HG02763 (cell line): ENCODE results near the gene ATP5F1D.

Source experiments
- ATAC-seq: cut with Tn5 transposase; IDR thresholded peaks from one replicate; pipeline ENCODE4 v1.9.1; 2021; ENCODE audit warnings: mild to moderate bottlenecking, moderate library complexity; ENCODE audit not compliant: unreplicated experiment

Gene ATP5F1D

DNA sequence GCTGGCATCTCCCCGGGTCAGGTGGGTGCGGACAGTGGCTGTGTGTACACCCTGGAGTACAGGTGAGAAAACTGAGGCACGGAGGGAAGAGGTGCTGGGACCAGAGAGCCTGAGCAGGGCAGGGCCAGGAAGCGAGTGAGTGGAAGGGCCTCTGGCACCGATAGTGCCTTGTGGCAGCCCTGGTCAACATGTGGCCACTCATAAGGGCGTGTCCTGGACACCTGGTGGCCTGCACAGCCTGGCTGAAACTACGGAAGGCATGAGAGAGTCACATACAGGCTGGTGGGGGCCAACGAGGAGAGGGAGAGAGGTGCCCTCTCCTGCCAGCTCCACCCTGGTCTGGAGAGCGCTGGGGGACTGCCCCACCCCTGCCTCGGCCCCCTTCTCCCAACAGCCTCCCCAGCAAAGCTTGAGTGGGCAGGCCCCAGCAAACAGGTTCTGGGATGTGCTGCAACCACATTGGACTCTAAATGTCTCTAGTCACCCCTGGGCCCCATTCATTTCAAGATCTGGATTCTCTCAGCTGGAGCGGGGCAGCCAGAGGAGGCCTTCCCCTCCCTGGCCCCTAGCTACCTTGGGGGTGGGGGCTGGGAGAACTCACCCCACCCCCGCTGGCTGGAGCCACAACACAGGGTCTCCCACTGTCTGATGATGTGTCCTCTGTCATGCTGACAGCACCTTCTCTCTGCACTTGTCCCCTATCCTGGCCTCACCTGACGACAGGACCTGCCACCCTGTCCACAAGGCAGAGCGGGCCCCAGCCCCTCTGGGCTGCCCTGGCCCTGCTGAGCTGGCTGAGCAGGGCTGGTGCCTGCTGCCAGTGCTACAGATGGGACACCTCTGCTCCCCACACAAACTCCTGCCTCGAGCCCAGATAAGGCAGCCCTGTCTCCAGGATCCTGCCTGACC is 9.6 kb upstream of the ATP5F1D start:
- no peak for ATAC-seq

DNA sequence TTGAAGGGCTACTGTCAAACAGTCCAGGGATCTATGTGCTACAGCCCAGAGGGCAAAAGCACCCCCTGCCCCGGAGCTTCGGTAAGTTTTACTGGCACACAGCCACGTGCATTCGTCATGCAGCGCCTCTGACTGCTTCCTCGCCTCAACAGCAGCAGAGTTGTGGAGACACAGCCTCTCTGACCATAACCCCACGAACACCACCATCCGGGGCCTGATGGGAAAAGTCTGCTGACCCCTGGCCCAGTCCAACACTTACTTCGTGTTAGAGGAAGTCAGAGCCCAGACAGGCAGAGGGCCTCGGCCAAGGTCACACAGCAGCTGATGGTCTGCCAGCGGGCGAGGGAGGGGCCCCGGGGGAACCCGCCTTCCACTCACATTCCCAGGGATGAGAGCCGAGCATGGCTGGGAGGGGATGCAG is 8.9 kb upstream of the ATP5F1D start:
- ATAC-seq = no peak

DNA sequence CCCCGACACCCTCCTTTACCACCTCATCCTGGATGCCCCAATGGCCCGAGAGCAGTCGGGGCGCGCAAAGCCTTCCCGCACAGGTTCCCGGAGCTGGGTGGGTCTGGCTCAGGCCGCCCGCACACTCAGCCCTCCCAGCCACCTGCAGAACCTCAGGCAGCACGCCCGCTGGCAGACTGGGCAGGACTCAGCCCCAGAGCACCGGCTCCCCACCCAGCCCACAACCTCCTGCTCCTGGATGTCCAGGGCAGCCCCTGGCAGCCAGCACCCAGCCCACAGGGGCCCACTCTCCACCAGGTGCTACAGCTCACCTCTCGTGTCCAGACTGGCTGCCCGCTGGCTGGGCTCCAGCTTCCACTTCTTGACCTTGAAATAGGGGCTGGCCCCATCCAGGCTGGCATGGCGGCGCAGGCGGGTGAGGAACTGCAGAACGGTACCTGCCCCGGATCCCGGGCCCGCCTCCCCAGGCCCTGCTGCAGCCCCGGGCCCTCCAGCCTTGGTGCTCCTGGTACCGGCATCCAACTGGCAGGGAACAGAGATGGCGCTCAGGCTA is 8.4 kb upstream of the ATP5F1D start:
- ATAC-seq = no peak

DNA sequence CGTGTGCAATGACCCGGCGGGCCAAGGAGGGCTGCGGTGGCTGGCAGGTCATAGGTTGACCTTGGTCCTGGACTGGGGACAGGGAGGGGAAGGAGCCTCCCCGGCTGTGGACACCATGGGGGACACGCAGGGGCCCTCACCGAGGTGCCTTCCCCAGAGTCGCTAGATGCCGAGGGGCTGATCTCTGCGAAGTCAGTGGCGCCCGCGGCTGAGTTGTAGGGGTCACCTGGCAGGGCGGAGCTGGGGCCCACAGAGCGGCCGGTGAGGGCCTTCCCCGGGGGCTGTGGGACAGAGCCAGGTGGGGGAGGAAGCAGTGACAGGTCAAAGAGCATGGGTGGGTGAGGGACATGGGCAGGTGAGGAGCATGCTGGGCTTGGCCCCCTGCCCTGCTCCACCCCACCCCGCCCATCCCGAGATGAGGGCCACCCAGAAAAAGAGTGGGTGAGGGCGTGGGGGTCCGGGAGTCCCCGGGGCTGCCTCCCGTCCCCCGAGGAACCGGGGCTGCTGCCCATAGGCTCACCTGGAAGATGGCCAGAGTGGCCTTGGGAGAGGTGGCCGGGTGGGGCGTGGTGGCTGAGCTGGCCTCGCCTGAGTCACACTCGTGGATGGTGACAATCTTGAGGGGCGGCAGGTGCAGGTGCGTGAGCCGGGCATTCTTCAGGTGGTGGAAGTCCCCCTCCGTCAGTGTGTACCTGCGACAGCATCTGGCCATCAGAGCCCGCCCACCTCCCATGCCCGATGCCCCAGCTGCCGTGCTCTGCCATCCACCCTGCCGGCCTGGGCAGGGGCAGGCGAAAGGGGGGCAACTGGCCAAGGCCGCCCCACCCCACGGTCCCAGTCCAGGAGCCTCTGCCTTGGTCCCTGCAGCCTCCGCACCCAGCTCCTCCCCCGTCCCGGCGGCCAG is 7.2 kb upstream of the ATP5F1D start:
- ATAC-seq = no peak

DNA sequence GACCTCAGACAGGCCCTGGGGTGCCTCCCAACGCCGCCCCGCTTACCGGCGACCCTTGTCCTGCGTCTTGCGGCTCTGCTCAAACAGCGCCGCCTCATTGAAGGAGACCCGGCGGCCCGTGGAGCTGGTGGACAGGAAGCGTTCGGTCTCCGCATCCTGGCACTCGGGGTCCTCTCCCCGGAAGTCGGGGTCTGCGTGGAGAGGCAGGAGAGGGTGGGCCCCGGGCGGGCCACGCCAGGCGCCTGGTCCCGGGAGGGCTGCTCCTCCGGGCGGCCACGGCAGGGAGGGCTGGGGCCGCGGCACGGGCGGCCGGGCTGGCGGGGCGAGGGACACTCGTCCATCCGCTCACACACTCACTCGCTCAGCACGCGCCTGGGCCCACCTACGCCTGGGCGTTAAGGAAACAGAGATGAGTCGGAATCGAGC is 6.6 kb upstream of the ATP5F1D start:
- ATAC-seq = no peak

DNA sequence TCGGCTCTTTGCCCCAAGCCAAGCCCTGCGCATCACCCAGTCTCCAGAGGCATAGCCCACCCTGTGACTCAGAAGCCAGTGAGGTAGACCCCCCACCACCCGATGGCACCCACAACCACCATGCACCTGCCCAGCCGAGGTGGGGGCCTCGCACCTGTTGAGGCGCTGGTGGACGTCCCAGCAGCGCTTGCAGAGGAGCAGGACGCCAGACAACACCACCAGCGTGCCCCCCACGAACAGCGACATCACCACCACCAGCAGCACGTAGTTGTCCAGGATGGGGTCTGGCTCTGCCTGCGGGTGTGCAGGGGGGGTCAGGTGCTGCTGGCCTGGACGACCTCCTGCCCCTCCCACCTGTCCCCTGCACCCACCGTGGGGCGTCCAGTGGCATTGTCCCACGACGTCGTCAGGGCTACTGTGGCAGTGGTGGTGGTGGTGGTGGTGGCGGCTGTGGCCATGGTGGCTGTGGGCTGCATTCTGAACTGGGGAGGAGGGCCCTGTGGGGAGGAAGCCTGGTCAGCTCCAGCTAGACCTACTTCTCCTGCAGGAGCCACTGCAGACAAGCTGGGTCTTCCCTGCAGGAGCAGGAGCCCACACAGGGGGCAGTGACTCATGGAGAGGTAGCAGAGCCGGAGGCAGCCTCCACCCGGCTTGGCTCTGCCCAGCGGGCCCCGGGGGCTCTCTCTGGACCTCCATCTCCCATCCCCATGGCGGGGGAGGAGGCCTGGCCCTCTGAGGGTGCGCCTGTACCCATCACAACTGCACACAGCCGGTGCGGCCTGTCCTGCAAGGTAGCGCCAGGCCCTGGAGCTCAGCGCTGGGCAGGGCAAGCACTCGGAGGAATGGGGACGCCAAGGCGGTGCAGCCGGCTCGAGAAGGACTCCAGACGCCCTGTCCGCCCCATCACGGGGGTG is 5.7 kb upstream of the ATP5F1D start:
- no peak for ATAC-seq

DNA sequence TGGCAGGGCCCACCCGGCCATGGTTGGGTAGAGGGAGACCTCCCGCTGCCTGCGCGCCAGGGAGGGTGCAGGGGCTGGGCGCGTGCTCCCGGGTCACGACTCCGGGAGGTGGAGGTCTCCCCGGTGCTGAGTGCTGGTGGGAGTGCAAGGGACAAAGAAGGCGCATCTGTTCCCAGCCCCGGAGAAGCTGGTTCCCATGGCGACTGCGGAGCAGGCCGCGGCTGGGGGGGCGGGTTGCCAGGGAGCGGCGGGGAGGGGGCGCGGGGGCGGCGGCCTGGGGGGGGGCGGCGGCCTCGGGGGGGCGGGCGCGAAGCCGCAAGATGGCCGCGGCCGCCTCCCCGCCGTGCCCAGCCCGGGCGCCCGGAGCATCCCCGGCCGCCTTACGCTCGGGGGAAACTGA is 5.0 kb upstream of the ATP5F1D start:
- no peak for ATAC-seq

DNA sequence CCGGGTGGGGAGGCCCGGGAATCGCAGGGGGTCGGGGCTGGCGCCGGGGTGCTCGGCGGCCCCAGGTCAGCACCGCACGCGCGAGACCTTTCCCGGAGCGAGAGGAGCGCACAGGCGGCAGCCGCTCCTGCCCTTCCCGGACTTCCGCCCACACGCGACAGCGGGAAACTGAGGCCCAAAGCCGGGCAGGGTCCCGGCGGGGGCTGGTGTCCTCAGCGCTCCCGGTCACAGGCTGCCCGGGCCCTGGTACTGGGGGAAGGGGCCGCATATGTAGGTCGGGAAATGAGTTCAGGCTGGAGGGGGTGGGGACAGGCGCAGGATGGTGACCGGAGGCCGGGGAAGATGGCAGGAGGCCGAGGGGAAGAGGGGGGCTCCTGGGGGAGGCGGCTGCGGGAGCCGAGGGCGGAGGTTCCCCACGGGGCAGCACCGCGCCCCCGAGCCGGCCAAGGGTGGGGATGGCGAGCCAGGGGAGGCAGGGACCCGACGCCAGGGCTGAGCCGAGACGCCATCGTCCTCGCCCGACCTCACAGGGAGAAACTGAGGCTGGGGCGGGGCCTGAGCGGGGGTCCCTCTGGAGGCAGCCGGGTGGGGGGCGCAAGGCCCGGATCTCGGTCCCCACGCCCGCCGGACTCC is 4.4 kb upstream of the ATP5F1D start:
- no peak for ATAC-seq

DNA sequence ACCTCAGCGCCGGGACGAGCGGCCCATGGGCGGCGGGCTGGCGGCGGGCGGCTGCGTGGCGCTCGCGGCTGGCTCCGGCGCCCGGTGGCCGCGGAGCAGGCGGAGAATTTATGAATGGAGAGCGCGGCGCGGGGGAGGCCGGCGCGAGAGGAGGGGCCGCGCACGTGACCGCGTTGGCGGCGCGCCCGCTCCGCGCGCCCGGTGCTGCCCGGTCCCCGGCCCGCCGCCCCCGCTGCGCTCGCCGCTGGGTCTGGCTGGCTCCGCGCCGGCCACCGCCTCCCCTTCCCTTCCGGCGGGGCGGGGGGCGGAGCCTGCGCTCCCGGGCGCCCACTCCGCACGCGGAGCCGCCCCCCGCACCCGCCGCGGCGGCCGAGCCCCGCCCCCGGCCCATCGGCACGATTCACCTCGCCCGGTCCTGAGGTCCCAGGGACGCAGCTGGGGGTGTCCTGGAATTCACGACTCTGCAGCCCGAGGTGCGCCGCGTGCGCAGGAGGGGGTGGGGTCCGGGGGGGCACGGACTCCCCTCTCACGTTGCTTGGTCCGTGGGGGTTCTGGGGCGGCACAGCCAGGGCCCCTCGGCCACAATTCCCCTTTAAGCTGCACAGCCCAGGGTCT is 3.7 kb upstream of the ATP5F1D start, which contains the start of gene CBARP:
TSS of gene CBARP (minus strand) at position 252 of the 615 bp plus-strand sequence. CDS start 1,905 bp downstream, outside the sequence.
- no peak for ATAC-seq

DNA sequence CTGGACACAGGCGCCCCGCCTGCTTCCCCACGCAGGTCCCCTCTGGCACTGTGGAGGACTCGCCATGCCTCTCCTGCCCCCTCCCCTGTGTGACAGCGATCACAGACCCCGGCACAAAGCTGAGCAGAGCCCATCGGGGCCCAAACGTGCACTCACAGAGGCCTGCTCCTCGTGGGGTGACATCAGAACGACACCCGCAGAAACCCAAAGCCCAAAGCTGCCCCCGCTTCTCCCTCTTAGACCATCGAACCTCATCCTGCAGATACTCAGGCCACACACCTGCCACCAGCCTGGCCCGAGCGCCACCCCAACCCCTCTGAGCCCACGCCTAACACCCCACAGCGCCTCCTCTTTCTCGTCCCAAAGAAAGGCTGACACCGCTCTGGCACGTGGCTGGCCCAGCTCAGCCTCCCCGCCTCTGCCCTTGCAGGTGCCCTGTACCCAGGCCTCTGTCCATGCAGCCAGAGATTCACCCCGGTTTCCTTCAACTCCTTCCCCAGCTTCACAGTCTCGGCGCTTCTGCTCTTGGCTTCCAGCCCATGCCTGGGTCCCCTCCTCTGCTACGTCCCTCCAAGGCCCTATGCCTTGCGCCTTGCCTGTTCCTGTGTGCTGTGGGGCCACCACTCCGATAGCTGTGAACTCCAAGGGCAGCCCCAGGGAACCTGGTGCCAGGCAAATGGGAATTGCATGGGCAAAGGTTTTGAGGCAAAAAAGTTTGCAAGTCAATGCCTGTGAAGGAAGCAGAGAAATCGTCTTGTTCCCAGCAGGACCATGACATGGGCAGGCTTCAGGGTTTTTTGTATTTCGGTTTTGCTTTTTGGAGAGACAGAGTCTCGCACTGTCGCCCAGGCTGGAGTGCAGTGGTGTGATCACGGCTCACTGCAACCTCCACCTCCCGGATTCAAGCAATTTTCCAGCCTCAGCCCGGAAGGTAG is 2.9 kb upstream of the ATP5F1D start:
- ATAC-seq = no peak

DNA sequence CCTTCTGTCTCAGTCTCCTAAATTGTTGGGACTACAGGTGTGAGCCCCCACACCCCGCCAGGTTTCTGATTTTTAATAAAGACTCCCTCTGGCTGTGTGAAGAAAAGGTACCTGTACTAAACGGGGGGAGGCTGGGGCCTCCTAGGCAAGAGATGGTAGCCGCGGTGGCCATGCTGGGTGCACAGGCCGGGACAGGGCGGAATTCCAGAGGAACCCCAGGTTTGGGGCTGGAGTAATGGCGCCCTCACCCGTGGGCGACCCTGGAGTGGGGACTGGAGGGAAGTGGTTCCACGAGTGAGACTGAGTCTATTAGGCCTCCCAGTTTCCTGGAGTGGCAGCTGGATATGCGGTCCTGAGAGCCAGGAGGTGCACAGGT is 2.1 kb upstream of the ATP5F1D start:
- ATAC-seq = no peak

DNA sequence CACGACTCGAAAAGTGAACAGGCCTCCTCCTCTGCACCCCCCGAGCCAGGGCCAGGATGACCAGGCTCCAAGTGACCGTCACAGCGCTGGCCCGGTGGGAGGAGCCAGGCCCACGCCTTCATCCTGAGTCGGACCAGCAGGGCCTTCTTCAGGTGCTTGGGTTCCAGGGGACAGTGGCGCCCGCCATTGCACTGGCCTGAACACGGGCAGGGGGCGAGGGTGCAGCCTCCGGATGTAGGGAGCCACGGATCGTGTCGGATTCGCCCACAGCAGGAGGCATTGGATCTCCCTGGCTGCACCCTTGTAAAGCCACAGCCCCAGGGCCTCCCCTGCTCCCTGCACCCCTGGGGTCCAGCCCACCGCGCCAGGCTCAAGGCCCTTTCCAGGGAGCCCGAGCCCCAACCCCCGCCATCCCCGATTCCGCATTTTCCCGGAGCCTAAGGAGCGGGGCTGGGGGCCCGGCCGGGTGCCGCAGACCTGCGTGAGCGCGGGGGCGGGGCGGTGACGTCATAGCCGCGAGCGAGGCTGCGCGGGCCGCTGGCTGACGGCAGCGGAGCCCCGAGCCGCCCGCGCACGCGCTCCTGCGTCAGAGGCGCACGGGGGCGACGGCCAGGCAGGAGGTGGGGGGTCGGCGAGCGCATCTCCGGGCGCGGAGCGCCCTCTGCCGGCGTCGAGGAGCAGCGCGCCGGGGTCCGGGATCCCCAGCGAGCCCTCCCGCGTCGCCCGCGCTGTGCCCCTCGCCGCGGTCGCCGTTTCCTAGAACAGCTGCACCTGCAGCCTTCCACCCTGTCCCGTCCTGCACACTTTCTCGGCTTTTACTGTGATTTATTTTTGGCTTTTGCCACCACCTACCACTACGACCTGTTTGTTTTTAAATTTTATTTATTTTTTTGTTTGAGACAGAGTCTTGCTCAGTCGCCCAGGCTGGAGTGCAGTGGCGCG is 1.5 kb upstream of the ATP5F1D start:
- no peak for ATAC-seq

DNA sequence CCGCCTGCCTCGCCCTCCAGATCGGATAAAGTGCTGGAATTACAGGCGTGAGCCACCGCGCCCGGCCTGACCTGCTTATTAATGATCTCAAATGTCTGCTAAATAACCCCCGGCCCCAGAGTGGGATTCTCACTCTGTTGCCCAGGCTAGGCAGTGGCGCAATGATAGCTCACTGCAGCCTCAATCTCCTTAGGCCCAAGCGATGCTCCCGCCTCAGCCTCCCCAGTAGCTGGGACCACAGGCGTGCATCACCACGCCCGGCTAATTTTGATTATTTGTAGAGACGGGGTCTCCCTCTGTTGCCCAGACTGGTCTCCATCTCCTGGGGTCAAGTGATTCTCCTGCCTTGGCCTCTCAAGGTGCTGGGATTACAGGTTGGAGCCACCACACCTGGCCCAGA is 626 bp upstream of the ATP5F1D start:
- no peak for ATAC-seq

DNA sequence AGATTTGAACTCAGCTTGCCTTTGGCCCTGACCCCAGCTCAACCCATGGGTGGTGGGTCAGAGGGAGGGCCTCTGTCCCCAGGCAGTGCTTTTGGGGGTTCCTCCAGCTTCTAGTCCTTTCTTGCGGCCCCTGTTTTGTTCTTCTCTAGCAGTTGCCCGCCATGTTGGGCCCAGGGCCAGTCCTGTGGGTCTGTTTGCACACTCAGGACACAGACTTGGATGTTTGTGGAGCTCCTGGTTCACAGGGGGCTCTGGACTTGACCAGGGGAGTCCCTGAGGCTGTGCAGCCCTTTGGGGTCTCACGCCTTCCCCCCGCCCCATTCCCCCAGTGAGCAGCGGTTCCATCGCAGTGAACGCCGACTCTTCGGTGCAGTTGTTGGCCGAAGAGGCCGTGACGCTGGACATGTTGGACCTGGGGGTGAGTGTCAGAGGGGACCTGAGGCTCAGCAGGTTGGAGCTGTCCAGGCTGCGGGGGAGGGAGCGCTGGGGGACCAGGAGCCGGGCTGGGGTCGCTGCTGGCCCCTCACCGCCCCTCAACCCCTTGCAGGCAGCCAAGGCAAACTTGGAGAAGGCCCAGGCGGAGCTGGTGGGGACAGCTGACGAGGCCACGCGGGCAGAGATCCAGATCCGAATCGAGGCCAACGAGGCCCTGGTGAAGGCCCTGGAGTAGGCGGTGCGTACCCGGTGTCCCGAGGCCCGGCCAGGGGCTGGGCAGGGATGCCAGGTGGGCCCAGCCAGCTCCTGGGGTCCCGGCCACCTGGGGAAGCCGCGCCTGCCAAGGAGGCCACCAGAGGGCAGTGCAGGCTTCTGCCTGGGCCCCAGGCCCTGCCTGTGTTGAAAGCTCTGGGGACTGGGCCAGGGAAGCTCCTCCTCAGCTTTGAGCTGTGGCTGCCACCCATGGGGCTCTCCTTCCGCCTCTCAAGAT is 2.5 kb downstream of the ATP5F1D start:
- ATAC-seq = no peak

DNA sequence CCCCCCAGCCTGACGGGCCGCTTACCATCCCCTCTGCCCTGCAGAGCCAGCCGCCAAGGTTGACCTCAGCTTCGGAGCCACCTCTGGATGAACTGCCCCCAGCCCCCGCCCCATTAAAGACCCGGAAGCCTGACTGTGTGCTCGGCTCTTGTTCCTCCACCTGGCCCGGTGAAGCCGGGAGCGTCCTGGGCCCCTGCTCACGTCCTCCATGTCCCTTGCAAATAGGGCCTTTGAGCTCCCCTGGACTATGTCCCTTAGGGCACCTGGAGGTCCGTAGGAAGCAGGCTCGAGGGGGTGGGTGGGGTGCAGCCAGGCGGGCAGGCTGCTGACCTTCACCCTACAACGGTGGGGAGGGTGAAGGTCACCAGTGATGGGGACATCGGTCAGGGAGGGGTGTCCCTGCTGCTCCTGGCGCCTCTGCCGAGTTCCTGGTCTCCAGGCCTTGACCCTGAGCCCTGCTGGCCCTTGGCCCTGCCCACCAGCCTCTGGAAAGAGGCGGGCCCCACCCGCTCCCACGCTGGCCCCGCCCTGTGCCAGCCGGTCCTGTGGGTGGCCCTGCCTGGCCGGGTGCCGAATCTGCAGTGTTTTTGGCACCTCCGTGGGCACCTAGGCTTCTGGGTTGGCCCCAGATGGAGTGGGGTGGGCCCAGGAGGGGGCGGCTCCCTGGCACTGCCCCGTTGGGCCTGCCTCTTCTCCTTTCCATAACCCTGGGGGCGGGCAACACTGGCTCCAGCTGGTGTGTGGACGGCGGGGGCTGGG is 3.3 kb downstream of the ATP5F1D start:
- ATAC-seq = no peak
